ENCODE results near the gene EGF.

Gene EGF

GRCh38 chr4:109976189-109976588 lies 63.5 kb downstream of the EGF start:
- no peak for TF ChIP-seq CTCF (IDR thresholded peaks at IDR 0.05; ENCODE audit: extremely low read depth, insufficient read depth, missing control alignments)
- no peak for DNase-seq (ENCODE audit: low spot score)
- in situ Hi-C loops (cut with MboI; ENCODE audit: low pct_unique_long_range_greater_than_20kb, low sequenced_read_pairs, unreplicated experiment): no loop called here

GRCh38 chr4:109977854-109978501 lies 65.3 kb downstream of the EGF start:
- peak; percentile 51 for TF ChIP-seq CTCF (IDR thresholded peaks at IDR 0.05; ENCODE audit: extremely low read depth, insufficient read depth, missing control alignments)
- in situ Hi-C loops (cut with MboI; ENCODE audit: low pct_unique_long_range_greater_than_20kb, low sequenced_read_pairs, unreplicated experiment): no loop called here
- no peak for DNase-seq (ENCODE audit: low spot score)

- no peak for TF ChIP-seq CTCF (IDR thresholded peaks at IDR 0.05; ENCODE audit: extremely low read depth, insufficient read depth, missing control alignments)
- in situ Hi-C loops (cut with MboI; ENCODE audit: low pct_unique_long_range_greater_than_20kb, low sequenced_read_pairs, unreplicated experiment): no loop called here
- DNase-seq (ENCODE audit: low spot score): no peak
These were observed 66.2 kb downstream of the EGF start for GRCh38 chr4:109978704-109979454.

- in situ Hi-C loops (cut with MboI; ENCODE audit: low pct_unique_long_range_greater_than_20kb, low sequenced_read_pairs, unreplicated experiment): no loop called here
- no peak for TF ChIP-seq CTCF (IDR thresholded peaks at IDR 0.05; ENCODE audit: extremely low read depth, insufficient read depth, missing control alignments)
- no peak for DNase-seq (ENCODE audit: low spot score)
These were observed 67.4 kb downstream of the EGF start for GRCh38 chr4:109979920-109980717.

- in situ Hi-C loops (cut with MboI; ENCODE audit: low pct_unique_long_range_greater_than_20kb, low sequenced_read_pairs, unreplicated experiment): no loop called here
- no peak for DNase-seq (ENCODE audit: low spot score)
- no peak for TF ChIP-seq CTCF (IDR thresholded peaks at IDR 0.05; ENCODE audit: extremely low read depth, insufficient read depth, missing control alignments)
These were observed 69.3 kb downstream of the EGF start for GRCh38 chr4:109981936-109982335.

- no peak for TF ChIP-seq CTCF (IDR thresholded peaks at IDR 0.05; ENCODE audit: extremely low read depth, insufficient read depth, missing control alignments)
- DNase-seq (ENCODE audit: low spot score): no peak
- in situ Hi-C loops (cut with MboI; ENCODE audit: low pct_unique_long_range_greater_than_20kb, low sequenced_read_pairs, unreplicated experiment): no loop called here
These were observed 69.8 kb downstream of the EGF start for GRCh38 chr4:109982521-109982920.

All from GM13977 (cell line).